Renal pelvis (tissue), 4 donors: ENCODE results near the gene PACS2. TPM values are rescaled to one million over a fixed set of nuclear protein-coding genes. Genes with fewer than 3 reads are reported as not detected.
"Not testable (repeated sequence)": the region's sequence is repeated elsewhere in the genome, so short reads cannot be mapped to it uniquely, and the experiment has no call there.

ENCODE experiments used
- DNase-seq: peaks from one replicate; pipeline ENCODE4 v3.0.0-alpha.2; 2013
- polyA plus RNA-seq, 3 donors: library from polyadenylated mRNA; unstranded; fragments of 120-200 nt; gene quantifications; one replicate each; pipeline ENCODE4 v1.2.1, GENCODE V29; 2013; ENCODE audit not compliant: insufficient read length in 3 of 3

Gene PACS2
- polyA plus RNA-seq, 3 donors = 76.2 to 89.4 (median 84.1) TPM

DNA sequence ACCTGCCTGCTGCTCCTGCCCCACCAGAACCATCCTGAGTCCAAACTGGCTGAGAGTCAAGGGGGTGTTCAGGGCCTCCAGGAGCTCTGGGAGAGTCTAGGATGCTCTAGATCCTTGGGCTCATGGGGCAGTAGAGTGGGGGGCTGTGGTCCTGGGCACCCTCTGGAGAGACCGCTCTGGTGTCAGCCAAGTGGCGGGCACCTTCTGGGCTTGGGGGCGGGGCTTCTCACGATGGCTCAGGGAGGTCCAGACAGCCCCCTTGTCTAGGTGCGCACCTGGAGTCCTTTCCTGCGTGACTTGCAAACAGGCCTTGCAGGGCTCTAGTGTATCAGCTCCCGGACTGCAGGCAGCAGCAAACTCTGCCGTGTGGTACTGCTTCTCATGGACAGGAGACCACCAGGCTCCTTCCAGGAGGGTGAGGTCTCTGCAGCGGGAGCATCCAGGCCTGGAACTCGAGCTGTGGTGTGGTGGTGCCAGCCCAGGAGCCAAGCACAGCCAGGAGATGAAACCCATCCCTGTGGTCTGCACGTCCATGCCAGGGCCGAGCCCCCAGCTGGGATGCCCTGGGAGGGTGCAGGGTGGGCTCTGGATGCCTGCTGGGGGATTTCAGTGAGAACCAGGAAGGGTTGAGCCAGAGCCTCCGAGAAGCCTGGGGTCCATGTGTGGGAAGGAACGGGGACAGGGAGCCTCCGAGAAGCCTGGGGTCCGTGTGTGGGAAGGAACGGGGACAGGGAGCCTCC, 15.0 kb downstream of the PACS2 start:
- no peak for DNase-seq

DNA sequence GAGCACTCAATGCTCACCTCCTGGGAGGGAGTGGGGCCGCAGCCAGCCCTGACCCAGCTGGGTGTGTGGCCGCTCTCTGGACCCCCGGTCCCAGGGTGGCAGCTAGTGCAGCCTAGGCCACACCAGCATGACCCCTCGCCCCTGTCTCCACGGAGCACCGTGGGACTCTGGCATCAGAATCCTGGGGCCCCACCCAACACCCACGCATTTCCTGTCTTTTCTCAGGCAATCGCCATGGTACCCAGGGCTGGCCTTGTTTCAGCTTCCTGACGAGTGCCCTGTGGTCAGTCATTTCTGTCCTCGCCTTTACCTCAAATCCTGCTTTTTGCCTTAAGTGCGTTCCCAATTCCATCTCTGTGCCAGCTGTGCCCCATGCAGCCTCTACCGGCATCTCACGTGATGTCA, 15.9 kb downstream of the PACS2 start:
- DNase-seq = no peak

DNA sequence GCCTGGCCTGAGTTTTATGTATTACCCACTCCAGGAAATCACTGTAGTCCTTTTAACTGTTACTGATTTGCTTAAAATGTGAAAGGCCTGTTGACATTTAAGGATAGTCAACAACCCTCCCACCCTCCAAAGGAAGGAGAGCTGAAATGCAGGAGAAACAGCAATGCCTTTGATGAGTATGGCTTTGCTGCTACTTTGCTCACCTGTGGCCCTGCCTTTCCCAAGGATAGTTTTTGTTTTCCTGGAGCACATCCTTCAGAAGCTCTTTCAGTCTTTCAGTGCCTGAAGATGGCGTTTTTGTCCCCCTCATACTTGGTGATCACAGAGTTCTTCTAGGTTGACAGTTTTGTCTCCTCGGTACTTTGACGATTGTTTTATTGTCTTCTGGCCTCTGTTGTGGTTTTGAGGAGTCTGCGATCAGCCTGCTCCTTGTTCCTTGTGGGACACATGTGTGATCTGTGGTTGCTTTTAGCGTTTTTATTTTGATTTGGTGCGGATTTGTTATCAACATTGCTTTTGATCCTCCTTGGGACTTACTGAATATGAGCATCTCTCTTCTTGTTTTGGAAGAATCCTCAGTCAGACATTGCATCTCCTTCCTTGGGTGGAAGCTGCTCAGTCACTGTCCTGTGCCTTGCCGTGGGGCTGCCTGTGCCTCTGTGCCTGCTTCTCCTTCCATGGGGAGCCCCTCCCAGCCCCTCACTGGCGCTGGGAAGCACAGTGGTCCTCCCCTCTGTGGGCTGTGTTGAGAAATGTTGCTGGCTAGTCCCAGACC, 17.2 kb downstream of the PACS2 start:
- DNase-seq = no peak

DNA sequence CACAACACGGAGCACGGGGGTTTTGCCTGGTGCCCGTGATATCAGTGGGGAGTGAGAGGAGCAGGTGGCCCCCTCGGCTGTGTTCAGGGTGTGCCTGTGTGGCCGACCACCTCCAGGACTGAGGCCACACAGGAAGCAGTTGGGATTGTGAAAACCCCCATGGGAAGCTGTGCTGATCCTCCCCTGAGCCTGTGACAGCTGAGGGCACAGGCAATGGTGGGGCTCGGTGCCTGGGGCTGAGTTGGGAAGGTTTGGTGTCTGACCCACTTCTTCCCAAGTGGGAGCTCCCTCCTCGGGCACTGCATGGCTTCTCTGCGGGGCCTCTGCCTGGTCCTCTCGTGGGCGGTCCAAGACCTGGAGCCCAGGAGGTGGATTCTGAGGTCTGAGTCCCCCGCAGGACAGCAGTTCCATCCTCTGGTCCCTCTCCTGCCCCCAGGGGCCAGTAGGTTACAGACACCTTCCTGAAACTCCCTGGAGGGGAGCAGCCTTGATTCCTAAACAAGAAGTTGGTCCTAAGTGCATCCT, 17.9 kb downstream of the PACS2 start:
- DNase-seq = no peak

DNA sequence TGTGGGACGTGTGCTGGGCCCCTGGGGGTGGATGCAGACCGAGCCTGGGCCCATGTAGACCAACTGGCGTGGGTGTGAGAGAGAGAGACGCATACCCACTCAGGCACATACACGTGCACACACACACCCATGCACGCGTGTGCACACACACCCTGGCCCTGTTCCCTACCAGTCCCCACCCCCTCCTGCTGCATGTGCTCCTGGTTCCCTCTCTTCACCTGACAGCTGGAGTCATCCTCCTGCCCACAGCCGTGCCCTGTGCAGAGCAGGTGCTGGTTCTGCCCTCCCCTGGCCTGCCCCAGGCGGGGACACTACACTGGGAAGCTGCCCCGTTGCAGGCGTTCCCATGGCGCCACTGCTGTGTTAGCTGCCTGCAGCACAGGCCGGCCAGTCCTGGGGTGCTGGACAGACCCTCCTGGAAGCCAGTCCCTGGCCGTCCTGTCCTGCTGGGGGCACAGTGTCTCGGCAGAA, 18.5 kb downstream of the PACS2 start:
- no peak for DNase-seq

DNA sequence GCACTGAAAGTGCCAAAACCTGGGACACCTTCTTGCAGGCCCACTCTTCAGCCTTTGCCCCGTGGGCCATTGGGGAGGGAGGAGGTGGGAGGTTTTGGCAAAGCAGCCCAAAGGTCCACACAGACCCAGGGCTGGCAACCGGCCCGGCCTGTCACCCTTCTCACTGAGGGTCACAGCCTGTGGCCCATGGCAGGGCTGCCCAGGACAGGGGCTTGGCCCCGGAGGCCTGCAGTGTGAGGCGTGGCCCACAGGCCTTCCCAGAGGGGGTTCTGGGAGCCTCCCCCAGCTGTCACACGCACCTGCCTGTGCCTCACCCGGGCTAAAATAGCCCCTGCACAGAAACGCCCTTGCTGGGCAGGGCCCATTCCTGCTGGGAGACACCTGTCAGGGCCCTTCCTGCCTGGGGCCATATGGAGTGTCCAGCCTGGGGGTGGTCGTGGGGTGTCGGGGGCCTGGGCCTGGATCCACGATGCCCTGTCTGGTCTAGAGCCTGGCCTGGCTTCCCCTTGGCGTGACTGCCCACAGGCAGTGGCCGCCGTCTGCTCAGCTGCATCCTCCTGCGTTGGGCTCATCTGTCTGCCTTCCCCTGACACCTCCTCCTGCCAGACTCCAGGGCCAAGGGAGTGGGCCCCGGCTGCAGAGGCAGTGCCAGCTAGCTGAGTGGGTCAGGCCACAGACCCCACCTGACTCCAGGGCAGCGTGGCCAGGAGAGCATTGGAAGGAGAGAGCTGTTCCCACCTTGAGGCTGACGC, 19.2 kb downstream of the PACS2 start:
- no peak for DNase-seq

DNA sequence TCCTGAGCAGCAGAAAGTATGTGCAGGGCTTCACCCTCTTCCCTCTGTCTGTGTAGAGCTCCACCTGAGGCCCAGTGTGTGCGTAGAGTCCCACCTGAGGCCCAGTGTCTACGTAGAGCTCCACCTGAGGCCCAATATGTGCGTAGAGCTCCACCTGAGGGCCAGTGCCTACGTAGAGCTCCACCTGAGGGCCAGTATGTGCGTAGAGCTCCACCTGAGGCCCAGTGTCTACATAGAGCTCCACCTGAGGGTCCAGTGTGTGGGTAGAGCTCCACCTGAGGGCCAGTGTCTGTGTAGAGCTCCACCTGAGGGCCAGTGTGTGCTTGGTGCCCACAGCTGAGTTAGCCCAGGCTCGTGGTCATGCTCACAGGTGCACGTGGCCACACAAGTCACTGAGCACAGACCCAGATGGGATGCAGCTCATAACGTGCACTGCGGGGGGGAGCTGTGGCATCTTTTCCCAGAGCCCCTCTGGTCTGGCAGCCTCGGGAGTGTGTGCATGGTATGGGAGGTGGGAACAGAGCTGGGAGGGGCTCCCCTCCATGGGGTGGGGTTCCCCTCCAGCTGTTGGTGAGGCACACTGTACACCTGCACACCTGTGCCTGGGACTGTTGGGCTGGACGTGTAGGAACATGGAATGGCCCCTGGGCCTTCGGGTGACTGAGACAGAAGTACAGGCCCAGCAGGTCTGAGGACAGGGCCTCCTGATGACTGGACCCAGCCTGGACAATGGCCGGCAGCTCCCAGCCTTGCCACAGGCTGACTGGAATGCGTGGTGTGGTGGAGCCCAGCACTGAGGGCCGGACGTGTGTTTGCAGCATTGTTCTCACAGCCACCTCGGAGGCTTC, 20.1 kb downstream of the PACS2 start:
- no peak for DNase-seq

DNA sequence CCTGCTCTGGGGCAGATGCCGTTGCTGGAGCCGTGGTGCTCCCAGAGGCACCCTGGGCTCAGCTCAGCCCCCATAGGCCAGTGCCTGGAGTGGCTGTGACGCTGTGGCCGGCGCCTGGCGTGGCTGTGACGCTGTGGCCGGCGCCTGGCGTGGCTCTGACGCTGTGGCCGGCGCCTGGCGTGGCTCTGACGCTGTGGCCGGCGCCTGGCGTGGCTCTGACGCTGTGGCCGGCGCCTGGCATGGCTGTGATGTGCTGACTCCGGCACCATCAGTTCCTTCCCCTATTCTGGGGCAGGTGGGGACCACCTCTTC, 20.6 kb downstream of the PACS2 start:
- DNase-seq = not testable (repeated sequence)

DNA sequence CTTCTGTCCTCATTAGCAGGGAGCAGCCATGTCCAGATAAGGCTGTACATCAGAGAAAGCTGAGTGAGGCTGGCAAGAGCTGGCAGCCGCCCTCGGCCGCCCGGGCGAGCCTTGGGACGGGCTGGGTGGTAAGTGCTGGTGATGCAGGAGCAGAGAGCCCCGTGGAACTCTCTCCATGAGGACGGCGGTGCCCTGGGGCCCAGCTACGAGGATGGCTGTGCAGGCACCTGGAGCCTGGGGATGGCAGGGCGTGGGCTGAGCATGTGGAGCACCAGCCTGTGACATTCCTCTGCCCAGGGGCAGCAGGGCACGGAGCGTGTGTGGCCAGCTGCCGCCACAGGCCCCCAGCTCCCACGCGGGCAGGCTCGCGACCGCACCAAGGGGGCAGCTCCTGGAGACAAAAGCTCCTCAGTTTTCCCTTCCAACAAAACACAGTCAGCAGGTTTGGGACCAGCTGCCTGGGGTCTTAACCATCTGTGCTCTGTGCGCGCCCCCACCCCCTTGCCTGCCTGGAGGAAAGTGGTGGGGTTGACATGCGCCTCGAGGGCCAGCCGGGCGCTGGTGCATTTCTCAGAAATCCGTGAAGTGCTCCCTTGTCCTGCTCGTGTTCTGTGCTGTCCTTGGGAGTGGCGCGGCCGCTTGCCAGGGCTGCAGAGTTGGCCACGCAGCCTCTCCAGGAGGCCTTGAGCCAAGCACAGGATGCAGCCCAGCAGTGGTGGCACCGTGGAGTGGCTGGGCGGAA, 21.4 kb downstream of the PACS2 start:
- no peak for DNase-seq

DNA sequence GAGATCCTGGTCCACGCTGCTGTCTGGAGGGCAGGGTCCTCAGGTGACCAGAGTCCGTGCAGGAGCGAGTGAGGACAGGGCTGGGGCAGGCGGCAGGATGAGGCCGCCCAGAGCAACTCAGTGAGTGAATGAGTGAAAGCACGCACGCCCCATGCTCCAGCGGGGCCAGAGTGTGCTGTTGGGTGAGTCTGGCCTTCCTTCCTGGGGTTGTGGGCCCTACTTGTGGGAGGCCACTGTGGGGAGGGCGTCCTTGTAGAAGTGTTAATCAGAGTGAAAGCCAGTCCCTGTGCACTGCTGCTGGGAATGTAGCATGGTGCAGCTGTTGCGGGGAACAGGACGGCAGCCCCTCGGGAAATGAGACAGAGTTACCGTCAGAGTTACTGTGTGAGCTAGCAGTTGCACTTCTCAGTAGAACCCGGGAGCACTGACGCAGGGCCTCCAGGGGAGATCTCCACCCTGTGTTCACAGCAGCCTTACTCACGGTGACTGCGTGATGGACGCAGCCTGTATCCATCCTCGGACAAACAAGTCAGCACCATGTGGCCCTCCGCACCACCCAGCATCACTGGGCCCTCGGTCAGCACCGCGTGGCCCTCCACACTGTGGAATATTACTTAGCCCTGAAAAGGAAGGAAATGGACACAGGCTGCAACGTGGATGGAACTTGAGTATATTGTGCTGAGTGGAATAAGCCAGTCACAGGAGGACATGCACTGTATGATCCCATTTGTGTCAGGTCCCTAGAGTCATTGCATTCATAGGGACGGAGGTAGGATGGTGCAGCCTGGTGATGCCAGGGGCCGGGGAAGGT, 22.1 kb downstream of the PACS2 start:
- DNase-seq = no peak

DNA sequence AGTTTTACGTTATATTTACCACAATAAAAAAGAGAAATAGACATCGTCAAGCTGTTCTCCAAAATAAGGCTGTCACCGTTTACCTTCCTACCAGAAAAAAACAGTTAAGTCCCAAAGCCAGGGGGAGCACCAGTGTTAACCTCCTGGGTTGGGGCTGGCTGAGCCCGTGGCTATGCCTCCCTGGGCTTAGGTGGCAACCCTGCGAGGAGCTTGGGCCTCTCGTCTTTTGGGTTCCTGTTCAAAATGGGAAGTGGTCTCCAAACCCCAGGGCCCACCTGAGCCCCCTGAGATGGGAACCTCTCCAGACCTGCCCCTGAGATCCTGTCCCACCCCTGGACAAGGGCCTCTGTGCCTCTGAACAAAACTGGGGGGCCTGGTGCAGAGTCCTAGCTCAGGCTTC, 22.9 kb downstream of the PACS2 start:
- no peak for DNase-seq

DNA sequence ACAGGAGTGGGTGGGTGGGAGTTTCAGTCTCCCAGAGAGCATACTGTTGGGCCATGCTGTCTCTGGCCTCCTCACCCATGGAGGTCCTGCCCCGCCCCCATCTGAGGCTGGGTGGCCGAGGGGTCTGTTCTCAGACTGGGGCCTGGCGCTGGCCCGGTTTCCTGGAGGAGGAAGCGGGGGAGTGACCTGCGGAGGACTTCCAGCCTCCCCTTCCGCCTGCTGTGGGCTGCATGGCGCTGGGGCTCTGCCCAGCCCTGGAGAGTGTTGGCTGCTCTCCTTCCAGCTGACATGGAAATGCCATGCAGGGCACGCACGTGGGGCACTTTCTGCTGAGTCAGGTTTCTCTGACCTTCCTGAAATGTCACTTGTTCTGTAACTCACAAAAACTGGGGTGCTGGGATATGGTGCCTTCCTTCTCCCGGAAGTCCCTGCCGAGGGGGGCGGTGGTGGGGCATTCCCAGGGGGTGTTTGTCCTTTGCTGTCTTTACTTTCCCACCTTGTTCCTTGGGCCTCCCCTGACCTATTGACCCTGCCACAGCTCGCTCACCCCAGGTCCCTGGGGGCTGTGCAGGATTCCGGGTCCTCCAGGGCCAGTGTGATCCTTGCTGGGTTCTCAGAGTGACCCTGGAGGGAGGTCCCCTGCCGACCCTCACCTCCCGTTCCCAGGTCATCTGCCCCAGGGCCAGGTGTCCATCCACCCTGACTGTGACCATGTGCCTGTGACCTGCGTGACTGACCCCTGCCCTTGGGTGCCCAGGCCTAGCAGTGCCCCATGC, 23.6 kb downstream of the PACS2 start:
- DNase-seq = no peak

DNA sequence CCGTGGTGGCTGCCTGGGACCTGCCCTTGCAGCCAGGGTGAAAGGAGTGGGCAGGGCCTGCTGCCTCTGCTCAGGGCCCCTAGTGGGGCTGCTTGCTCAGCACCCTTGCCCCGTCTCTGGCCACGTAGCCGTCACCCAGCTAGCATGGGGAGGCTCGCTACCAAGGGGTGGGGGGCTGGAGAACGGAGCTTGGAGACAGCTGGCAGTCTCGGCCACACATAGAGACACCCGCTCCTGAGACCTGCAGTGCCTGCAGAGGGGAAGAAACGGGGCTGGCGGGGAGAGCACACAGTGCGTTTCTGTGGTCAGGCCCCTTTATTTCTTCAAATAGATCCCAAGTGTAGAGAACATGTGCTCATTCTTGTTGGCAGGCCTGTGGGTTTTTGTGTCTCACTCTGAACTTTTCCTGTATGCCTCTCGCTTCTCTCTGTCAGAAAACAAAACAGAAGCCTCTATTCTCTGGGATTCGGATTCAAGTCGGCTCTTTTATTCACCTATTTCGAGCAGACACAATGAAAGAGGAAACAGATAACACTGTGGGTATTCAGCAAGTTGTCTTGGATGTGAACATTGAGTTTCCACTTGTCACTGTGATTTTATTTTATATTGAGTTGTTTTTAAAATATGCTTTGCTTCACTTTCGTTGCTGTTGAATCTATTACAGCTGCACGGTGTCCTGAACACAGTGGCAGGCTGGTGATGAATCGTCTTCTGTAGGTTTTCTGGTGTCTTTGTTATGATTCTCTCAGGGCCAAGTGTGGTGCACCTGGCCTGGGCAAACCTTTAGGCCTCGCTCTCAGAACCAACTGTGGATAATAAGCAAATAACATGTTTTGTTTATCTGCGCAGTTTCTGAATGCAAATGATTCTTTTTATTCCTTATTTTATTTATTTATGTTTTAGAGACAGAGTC, 26.5 kb downstream of the PACS2 start:
- no peak for DNase-seq

DNA sequence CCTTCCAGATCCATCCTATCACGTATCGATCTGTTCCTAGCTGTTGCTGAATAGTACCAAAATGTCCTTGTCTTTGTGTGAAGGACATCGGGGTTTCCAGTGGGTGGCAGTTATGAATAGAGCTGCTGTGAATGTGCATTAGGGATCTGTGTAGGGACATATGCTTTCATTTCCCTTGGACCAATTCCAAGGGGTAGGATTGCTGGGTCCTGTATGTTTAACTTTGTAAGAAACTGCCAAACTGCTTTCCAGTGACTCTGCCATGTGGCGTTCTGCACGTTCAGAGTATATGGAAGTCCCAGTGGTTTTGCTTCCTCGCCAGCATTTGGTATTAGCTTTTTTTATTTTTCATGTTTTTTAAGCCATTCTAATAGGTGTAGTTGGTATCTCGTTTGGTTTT, 28.6 kb downstream of the PACS2 start:
- DNase-seq = no peak

DNA sequence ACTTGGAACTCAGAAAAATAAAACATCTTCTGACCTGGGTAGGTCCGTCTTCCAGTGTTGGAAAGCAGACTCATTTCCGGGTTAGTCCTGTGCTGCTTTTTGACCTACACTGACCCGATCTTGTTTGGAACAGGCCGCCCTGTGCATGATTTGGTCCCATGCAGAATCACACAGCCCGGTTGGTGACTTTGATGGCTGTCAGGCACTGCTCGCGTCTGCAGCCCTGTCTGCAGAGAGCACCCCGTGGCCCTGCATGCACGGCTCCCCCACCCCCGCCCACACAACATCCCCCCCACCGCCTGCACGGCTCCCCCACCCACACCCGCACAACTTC, 31.6 kb downstream of the PACS2 start:
- no peak for DNase-seq

DNA sequence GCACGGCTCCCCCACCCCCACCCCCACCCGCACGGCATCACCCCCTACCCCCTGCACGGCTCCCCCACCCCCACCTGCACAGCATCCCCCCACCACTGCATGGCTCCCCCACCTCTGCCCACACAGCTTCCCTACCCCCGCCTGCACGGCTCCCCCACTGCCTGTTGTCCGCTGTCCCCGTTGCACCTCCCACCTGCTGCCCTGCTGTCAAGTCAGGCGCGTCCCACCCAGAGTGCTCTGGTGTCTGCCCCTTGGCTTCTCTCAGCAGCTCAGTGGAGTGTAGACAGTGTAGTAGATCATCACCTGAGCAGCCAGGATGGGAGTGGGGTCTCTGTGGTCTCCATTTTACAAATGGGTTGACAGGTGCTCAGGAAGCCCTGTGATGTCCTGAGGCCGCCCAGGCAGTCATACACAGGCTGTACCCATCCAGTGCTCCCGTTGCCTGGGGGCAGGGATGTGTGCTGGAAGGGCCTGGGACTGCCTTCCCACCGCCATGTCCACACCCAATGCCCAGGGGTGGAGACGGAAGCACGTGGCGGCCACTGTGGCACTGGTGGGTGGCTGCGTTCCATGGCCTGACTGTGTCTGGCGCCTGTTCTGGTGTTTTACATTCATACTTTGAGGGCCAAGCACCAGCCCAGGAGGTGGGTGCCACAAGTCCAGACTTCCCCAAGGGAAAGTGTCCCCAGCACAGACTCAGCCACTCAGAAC, 32.5 kb downstream of the PACS2 start:
- peak; percentile 59 for DNase-seq

DNA sequence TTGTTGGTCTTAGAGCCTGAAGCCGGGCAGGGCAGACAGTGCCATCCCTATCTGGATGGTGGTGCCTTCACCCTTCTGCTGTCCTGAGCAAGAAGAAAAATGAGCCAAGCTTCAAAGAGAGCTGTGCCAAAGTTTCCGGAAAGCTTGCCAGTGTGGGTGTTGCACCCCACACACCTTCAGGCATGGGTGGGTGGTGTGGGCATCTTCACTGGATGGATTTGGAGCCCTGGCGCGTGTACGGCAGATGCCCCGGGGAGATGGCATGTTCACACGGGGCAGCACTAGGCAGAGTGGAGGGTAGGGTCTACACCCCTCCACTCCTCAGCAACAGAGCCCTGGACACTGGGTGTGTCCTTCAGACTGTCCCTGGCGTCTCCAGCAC, 33.0 kb downstream of the PACS2 start:
- DNase-seq = no peak
